HK-2 (cell line): Measurements from ENCODE around the gene AMACR.
"Not testable (repeated sequence)": the region's sequence is repeated elsewhere in the genome, so short reads cannot be mapped to it uniquely, and the experiment has no call there.

Experiments
- DNase-seq: peaks from one replicate; pipeline ENCODE4 v3.0.0-alpha.2; 2018; ENCODE audit not compliant: unreplicated experiment

Gene AMACR

DNA sequence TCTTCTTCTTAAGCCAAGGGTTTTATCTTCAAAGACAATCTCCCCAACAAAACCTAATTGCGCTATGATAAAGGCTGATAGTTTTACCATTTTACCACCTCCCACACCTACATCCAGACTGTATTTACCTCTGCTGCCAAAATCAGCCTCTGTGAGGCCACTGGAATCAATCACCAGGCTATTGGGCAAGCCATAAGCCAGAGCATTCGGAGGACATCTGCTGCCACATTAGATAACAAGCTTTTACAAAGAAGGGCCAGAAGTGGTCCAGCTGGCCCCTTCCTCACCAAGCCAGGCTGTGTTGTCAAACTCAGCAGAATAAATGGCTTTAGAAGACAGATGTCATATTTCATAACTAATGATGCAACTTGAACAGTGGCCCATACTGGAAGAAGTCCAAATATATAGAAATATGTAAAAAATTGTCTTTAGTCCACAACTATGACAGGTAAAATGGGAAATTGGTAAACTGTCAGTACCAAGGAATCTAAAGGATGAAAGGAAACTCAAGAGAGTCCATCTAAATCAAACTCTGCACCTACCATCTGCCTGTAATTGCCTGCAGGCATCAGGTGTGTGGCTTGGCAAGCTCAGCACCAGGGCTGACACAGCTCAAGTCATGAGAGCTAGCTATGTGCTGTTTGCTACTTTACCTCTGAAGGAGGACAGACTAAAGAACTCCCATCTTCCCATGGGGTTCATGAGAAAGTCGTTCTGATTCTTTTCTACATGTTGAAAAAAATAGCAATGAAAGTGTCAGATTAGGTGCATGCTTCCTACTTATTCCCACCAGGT, 39.4 kb downstream of the AMACR start:
- no peak for DNase-seq

DNA sequence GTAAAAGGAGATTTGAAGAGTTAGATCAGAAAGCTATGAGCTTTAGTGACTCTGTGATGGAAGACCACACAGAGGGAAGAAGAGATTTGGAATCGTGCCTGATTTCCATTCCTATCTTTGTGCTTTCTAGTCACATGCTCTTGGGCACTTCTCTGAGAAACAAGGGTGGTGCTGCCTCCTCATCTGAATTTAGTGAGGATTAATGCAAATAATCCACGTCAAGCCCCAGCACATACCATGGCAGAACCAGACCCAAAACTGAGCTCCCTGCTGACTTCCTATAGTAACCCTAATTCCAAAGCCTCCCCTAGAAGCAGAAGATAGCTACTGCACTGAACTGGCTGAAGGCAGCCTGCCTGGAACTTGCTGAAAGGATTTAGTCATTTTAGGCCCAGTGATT, 41.0 kb downstream of the AMACR start:
- no peak for DNase-seq

DNA sequence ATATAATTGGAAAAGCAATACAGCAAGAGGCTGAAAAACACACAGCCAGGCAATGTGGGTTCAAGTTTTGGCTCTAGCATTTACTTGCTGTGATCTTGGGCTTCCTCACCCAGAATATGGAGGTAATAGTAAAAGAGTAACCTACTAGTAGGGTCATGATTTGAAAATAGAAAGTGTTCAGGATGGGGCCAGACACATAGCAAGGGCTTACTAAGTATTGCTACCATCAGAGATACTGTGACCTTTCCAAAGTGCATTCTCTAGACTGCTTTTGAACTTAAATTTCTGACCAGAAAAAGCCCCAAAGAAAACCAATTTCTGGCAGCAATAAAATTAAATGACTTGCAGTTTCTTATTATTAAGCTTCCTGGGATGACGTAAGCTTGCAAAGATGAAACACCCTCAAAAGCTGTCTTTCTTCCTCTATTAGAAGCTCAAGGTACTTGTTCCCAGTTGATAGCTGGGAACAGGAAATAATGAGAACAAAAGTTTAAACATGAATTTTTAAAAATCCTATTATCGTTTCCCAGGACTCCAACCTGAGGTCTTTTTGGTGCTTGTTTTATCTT, 43.6 kb downstream of the AMACR start:
- no peak for DNase-seq

DNA sequence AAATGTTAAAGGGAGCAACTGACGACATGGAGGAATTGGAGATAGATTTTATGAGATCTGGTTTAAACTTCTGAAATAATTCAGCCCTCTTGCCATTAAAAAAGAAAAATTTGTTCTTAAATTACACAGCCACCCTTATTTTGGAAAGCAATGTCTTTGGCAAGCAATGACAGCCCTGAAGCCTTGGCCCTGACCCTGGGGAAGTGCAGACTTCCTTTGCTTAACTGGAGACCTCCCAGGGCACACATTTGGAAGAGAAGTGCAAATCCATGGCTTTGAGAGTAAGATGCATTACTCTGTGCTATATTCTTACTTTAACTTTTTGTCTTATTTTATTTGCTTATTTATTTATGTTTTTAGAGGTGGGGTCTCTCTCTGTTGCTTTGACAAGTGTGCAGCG, 49.7 kb downstream of the AMACR start:
- DNase-seq = no peak

DNA sequence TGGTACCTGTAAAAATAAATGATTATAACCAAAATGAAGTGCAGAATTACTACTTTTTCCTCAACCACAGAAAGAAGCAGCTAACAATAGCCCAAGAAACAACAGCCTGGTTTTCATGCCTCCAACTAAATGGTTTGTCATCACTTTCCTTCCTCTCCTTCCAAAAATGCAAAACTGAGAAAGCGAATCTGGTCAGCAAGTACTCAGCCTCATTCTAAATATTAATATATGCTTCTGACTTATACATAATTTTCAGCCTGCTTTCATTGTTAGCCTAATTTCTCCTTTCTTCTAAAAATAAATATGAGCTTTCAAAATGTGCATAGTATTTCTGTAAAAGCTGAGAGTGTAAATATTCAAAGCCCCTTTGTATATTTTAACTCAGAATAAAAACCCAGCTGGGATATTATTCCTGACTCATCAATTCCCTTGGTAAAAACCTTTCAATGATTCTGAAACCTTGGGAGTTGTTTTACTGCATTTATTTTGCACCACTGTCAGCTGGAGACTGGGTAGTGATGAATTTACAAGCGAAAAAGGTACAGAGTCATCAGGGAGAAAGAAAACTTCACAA, 50.2 kb downstream of the AMACR start:
- DNase-seq = no peak

DNA sequence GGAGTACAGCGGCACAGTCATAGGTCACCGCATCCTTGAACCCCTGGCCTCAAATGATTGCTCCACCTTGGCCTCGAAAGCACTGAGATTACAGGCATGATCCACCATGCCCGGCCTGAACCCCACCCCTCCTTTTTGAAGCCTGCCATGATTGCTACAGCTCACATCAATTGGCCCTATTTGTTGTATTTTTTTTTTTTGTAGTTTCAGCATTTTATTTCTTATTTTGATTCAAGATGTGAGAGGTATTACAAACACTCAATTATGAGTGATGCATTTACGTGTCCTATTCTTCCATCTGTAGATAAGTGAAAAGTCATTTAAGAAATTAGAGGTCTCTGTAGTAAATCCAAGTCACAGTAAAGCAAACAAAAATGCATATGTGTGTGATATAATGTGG, 55.7 kb downstream of the AMACR start:
- not testable (repeated sequence) for DNase-seq

DNA sequence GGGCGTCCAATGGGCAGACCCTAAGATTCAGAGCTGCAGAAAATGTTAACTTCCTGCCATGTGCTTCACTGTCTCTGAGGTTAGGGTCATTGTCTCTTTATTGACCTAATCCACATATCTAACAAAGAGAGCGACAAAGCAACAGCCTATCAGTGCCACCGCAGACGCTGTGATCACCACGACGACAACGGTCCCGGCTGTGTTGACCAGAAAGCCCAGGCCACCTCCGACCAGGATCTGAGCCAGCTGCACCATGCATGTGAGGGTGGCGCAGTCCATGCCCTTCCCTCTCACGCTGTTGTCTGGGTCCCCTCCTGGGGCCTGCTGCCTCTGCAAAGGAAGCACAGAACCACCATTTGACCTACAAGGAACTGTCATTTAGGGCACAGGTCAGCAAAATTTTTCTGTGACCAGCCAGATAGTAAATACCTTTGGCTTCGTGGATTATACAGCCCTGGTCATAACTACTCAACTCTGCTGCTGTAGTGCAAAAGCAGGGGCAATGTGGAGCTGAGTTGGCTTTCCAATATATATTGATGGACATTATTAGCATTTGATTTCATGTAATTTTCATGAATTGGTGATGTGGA, 63.2 kb downstream of the AMACR start:
- no peak for DNase-seq

DNA sequence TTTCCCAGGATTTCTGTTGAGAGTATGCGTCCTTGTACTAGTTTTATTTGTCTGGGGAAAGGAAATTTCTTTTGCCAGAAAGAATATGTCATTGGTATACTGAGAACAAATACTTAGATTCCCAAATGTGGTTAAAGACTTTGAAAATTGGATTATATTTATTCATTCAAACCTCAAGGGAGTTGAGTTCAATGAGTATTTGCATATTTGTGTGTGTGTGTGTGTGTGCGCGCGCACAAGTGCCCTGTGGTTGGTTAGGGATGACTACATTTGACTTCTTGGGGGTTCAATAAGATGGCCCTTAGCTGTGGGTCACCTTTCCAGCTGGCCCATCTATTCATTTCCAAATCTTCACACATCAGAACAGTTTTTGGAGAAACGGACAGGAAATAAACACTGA, 66.8 kb downstream of the AMACR start:
- no peak for DNase-seq

DNA sequence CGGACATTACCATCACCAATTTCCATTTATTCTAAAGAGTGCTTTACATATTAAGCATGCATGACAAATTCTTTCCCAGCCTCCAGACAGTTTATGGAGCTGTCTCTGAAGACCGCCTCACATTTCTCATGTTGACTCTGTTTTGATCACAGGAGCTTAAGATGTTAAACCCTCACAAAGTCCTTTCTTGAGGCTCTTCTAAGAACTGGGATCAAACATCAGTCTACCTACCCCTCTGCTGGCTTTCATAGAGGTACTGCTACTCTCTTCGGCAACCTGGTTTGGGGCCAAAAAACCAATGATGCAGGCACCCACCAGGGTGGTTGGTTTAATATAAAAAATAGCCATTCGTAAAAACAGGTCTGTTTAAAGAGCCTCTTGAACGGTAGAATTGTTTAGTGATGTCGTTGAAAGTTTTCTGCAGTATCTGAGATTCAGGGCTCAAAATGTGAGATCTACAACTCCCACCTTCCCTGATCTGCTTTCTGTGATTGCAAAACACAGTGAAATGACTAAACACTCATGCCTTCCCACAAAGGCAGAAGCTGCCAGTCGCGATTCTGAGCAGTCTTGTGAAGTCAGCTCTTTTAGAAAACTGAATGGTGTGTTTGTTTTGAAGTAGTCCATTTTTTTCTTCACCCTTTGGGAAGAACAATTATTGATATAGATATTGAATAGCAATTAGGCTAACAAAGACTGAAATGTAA, 68.1 kb downstream of the AMACR start:
- no peak for DNase-seq

- no peak for DNase-seq
Observed at GRCh38 chr5:33938881-33939280, 69.0 kb downstream of the AMACR start.

GRCh38 chr5:33938507-33938796, 69.4 kb downstream of the AMACR start:
- DNase-seq = no peak

GRCh38 chr5:33937707-33938506, 69.9 kb downstream of the AMACR start:
- DNase-seq = no peak

DNA sequence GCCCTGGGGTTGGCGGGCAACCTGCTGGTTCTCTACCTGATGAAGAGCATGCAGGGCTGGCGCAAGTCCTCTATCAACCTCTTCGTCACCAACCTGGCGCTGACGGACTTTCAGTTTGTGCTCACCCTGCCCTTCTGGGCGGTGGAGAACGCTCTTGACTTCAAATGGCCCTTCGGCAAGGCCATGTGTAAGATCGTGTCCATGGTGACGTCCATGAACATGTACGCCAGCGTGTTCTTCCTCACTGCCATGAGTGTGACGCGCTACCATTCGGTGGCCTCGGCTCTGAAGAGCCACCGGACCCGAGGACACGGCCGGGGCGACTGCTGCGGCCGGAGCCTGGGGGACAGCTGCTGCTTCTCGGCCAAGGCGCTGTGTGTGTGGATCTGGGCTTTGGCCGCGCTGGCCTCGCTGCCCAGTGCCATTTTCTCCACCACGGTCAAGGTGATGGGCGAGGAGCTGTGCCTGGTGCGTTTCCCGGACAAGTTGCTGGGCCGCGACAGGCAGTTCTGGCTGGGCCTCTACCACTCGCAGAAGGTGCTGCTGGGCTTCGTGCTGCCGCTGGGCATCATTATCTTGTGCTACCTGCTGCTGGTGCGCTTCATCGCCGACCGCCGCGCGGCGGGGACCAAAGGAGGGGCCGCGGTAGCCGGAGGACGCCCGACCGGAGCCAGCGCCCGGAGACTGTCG, 70.7 kb downstream of the AMACR start:
- DNase-seq = no peak

DNA sequence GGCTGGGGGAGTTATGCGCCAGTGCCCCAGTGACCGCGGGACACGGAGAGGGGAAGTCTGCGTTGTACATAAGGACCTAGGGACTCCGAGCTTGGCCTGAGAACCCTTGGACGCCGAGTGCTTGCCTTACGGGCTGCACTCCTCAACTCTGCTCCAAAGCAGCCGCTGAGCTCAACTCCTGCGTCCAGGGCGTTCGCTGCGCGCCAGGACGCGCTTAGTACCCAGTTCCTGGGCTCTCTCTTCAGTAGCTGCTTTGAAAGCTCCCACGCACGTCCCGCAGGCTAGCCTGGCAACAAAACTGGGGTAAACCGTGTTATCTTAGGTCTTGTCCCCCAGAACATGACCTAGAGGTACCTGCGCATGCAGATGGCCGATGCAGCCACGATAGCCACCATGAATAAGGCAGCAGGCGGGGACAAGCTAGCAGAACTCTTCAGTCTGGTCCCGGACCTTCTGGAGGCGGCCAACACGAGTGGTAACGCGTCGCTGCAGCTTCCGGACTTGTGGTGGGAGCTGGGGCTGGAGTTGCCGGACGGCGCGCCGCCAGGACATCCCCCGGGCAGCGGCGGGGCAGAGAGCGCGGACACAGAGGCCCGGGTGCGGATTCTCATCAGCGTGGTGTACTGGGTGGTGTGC, 71.4 kb downstream of the AMACR start, which contains the start of gene RXFP3:
RXFP3 (plus strand) TSS at position 6 of the 636 bp plus-strand sequence; CDS start at position 361, 355 bp downstream.
- DNase-seq = no peak
